T follicular helper cell (primary cell): ENCODE measurements around the gene IFNA16.
"Not testable (repeated sequence)": the region's sequence is repeated elsewhere in the genome, so short reads cannot be mapped to it uniquely, and the experiment has no call there.

Experiments used
- DNase-seq: peaks from one replicate; pipeline ENCODE4 v3.0.0-alpha.2; 2020; ENCODE audit warnings: low read depth

Gene IFNA16

GRCh38 chr9:21194867-21195776, 22.0 kb downstream of the IFNA16 start:
- DNase-seq, result peak; percentile 15

GRCh38 chr9:21187487-21187886, 29.6 kb downstream of the IFNA16 start, which contains the start of gene IFNA4:
IFNA4 (minus strand) TSS chr9:21187587; CDS start chr9:21187531, 56 bp downstream.
- not testable (repeated sequence) for DNase-seq

- DNase-seq, result not testable (repeated sequence)
Measured at GRCh38 chr9:21182810-21183736, 34.0 kb downstream of the IFNA16 start.

GRCh38 chr9:21174671-21175070, 42.4 kb downstream of the IFNA16 start:
- DNase-seq, result no peak

GRCh38 chr9:21172156-21172555, 45.0 kb downstream of the IFNA16 start:
- DNase-seq, result no peak

GRCh38 chr9:21171351-21171750, 45.8 kb downstream of the IFNA16 start:
- no peak for DNase-seq

- DNase-seq, result not testable (repeated sequence)
Measured at GRCh38 chr9:21166560-21166959, 50.6 kb downstream of the IFNA16 start, which contains the start of gene IFNA21. IFNA21 (minus strand) TSS chr9:21166660; CDS start chr9:21166612, 48 bp downstream.
